Colonic mucosa (tissue), 4 donors: Measurements from ENCODE around the gene PTGDR2. TPM values are rescaled to one million over a fixed set of nuclear protein-coding genes. Genes with fewer than 3 reads are reported as not detected.

Experiments
- DNase-seq: peaks from one replicate; pipeline ENCODE4 v3.0.0-alpha.2; 2020
- H3K27ac ChIP-seq: fragments of 200-600 bp; one replicate; pipeline ENCODE4 v1.8.0; 2021
- H3K27me3 ChIP-seq: fragments of 200-600 bp; one replicate; pipeline ENCODE4 v1.8.0; 2021
- H3K36me3 ChIP-seq: fragments of 200-600 bp; one replicate; pipeline ENCODE4 v1.8.0; 2021
- H3K4me1 ChIP-seq: fragments of 200-600 bp; one replicate; pipeline ENCODE4 v1.8.0; 2021; ENCODE audit warnings: mild to moderate bottlenecking
- H3K4me3 ChIP-seq: fragments of 200-600 bp; one replicate; pipeline ENCODE4 v1.8.0; 2021
- H3K9ac ChIP-seq, 2 donors: one replicate each; pipeline ENCODE4 v1.7.0; 2013; ENCODE audit warnings: control low read depth in 2 of 2, low read depth in 2 of 2, low read length in 2 of 2
- H3K9me3 ChIP-seq: fragments of 200-600 bp; one replicate; pipeline ENCODE4 v1.8.0; 2021
- CTCF ChIP-seq: fragments of 200-600 bp; IDR thresholded peaks from one replicate; pipeline ENCODE4 v1.8.0; 2022; ENCODE audit warnings: antibody characterized with exemption, mild to moderate bottlenecking
- intact Hi-C: fragments of 100-400 bp; cut with DNase I; formaldehyde crosslinking; loops from one replicate; pipeline ENCODE4 v1.14.1; 2022
- total RNA-seq, 2 donors: library from RNA; stranded (reverse); fragmentation: NEBNext Ultra II Directional in 1 of 2; extraction: Animal tissue kit (Norgen Biotek cat#: 25700) in 1 of 2; gene quantifications; one replicate each; pipeline ENCODE4 v1.2.1, GENCODE V29; 2021
- donor health status: healthy.
- donor health status: DM: no; HTN: no; CAD: no.
- donor health status: DM: no; HTN: no; CAD: no.

The PTGDR2 gene
- total RNA-seq, 2 donors from 2014 or later: 3.7 to 4.7 TPM

- TF ChIP-seq CTCF: no peak
- Histone ChIP-seq H3K27me3 (no peaks in the 10 kb centered on the region), H3K9ac (no peak overlapping the region), H3K4me3 (no peak overlapping the region), H3K36me3 (no peaks in the 10 kb centered on the region), H3K27ac (no peak overlapping the region), H3K4me1 (no peaks in the 10 kb centered on the region), H3K9me3 (no peaks in the 10 kb centered on the region)
- DNase-seq: no peak
- intact Hi-C loops: no loop called here
These were observed 33.7 kb downstream of the PTGDR2 start for GRCh38 chr11:60821827-60822599.

GRCh38 chr11:60818057-60818456 is 37.7 kb downstream of the PTGDR2 start:
- H3K9ac ChIP-seq: no peak overlapping the region
- H3K4me1 ChIP-seq: no peaks in the 10 kb centered on the region
- H3K36me3 ChIP-seq: no peaks in the 10 kb centered on the region
- no peak overlapping the region for H3K4me3 ChIP-seq
- DNase-seq: no peak
- no peak for TF ChIP-seq CTCF
- intact Hi-C loops: no loop called here
- H3K27me3 ChIP-seq: no peaks in the 10 kb centered on the region
- no peaks in the 10 kb centered on the region for H3K9me3 ChIP-seq
- H3K27ac ChIP-seq: no peak overlapping the region

GRCh38 chr11:60816590-60817157 is 39.1 kb downstream of the PTGDR2 start:
- Histone ChIP-seq H3K9ac (no peak overlapping the region), H3K4me1 (no peaks in the 10 kb centered on the region), H3K36me3 (no peaks in the 10 kb centered on the region), H3K9me3 (no peaks in the 10 kb centered on the region), H3K27ac (no peak overlapping the region), H3K27me3 (no peaks in the 10 kb centered on the region), H3K4me3 (no peak overlapping the region)
- intact Hi-C loops: no loop called here
- no peak for DNase-seq
- no peak for TF ChIP-seq CTCF

GRCh38 chr11:60814112-60814511 is 41.6 kb downstream of the PTGDR2 start:
- Histone ChIP-seq H3K4me1 (no peaks in the 10 kb centered on the region), H3K27me3 (no peaks in the 10 kb centered on the region), H3K9me3 (no peaks in the 10 kb centered on the region), H3K27ac (no peak overlapping the region), H3K36me3 (no peaks in the 10 kb centered on the region), H3K4me3 (no peak overlapping the region), H3K9ac (no peak overlapping the region)
- intact Hi-C loops: no loop called here
- DNase-seq: no peak
- no peak for TF ChIP-seq CTCF

- DNase-seq: no peak
- intact Hi-C loops: no loop called here
These were observed 42.4 kb downstream of the PTGDR2 start for GRCh38 chr11:60813324-60813723.

More at GRCh38 chr11:60813324-60813723, 42.4 kb downstream of the PTGDR2 start:
- no peak for TF ChIP-seq CTCF
- Histone ChIP-seq H3K9ac (no peak overlapping the region), H3K4me3 (no peak overlapping the region), H3K4me1 (no peaks in the 10 kb centered on the region), H3K27ac (no peak overlapping the region), H3K9me3 (no peaks in the 10 kb centered on the region), H3K36me3 (no peaks in the 10 kb centered on the region), H3K27me3 (no peaks in the 10 kb centered on the region)
